ENCODE data around the gene POMT2. TPM values are rescaled to one million over a fixed set of nuclear protein-coding genes. Genes with fewer than 3 reads are reported as not detected.
"Not testable (repeated sequence)": the region's sequence is repeated elsewhere in the genome, so short reads cannot be mapped to it uniquely, and the experiment has no call there.

POMT2 gene, protein sequence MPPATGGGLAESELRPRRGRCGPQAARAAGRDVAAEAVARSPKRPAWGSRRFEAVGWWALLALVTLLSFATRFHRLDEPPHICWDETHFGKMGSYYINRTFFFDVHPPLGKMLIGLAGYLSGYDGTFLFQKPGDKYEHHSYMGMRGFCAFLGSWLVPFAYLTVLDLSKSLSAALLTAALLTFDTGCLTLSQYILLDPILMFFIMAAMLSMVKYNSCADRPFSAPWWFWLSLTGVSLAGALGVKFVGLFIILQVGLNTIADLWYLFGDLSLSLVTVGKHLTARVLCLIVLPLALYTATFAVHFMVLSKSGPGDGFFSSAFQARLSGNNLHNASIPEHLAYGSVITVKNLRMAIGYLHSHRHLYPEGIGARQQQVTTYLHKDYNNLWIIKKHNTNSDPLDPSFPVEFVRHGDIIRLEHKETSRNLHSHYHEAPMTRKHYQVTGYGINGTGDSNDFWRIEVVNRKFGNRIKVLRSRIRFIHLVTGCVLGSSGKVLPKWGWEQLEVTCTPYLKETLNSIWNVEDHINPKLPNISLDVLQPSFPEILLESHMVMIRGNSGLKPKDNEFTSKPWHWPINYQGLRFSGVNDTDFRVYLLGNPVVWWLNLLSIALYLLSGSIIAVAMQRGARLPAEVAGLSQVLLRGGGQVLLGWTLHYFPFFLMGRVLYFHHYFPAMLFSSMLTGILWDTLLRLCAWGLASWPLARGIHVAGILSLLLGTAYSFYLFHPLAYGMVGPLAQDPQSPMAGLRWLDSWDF
- 24.4 TPM for polyA plus RNA-seq (ENCODE audit: insufficient read length)

DNA sequence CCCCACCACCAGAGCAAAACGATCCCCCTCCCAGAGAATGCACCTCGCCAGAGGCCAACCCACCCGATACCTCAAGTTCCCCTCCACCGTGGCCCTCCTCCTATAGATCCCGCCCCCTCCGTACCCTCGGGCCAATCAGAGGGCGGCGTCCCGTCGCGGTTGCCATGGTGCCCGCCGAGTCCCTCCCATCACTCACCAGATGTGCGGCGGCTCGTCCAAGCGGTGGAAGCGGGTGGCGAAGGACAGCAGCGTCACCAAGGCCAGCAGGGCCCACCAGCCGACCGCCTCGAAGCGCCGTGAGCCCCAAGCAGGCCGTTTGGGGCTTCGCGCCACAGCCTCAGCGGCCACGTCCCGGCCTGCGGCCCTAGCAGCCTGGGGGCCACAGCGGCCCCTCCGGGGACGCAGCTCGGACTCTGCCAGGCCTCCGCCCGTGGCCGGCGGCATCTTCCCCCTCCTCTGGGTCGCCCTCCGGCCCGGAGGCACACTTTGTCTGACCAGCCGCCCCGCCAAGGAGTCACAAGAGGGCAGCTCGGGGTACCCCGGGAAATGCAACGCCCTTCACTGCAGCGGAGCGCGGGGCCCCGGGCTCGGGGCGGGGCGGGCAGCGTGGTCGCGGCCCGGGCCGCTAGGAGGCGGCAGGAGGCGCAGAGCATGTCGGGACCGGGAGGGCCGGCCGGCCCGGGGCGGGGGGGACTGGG, at the start of gene POMT2:
Gene POMT2 (minus strand): TSS at position 646 of the 698 bp plus-strand sequence. CDS start 202 bp downstream, at position 444.
- DNase-seq (ENCODE audit: low read depth) = no peak

DNA sequence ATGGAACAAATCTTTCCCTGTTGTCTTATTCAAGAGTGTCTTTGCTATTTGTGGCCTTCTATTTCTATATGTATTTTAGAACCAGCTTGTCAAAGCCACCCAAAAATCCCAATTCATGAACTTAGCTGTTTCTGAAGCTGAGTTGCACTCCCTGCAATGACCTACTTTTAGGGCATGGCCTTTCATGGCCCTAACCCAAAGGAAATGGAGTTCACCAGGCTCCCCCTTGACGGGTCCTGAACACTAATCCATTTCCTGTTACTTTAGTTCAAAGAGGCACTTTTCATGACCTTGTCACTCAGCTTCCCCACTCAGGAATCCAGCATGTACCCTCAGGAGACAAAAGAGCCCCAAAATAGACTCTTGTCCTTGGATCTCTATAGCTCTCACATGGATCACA, 48.6 kb upstream of the POMT2 start:
- DNase-seq (ENCODE audit: low read depth) = no peak

DNA sequence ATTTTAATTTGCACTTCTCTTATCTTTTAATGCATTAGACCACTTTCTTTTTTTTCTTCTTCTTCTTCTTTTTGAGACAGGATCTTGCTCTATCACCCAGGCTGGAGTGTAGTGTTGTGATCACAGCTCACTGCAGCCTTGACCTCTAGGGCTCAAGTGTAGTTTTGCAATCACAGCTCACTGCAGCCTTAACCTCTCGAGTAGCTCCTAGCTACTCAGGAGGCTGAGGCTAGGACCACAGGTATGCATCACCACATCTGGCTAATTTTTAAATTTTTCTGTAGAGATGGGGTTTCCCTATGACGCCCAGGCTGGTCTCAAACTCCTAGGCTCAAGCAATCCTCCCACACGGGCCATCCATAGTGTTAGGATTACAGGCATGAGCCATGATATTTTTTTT, 43.5 kb upstream of the POMT2 start:
- no peak for DNase-seq (ENCODE audit: low read depth)

DNA sequence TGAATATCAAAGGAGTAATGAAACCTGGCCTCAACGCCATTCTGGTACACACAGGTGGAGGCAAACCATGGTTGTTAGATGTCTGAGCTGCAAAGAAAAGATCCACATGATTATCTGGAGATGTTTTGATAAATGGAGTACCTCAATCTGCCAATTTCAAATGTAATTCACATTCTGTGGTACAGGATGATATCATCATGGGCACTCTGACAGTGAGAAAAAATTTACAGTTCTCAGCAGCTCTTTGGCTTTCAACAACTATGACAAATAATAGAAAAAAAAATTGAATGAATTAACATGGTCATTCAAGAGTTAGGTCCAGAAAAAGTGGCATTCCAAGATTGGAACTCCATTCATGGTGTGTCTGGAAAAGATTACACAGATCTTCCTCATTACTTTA, 38.9 kb upstream of the POMT2 start:
- no peak for DNase-seq (ENCODE audit: low read depth)

DNA sequence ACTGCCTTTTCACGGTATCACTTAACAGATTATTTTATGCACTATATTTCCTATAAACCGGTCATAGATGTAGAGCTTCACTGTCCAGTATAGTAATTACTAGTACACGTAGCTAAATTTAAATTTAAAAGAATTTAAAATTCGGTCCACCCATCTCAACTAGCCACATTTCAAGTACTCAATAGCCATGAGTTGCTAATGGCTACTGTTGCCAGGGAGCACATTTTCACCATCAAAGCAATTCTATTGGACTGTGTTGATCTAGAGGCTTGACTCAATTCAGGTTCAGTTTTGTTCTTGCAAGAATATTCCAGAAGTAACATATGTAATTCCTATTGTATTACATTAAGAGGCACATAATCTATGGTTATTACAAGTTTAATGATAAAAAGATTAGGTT, 36.2 kb upstream of the POMT2 start:
- no peak for DNase-seq (ENCODE audit: low read depth)

DNA sequence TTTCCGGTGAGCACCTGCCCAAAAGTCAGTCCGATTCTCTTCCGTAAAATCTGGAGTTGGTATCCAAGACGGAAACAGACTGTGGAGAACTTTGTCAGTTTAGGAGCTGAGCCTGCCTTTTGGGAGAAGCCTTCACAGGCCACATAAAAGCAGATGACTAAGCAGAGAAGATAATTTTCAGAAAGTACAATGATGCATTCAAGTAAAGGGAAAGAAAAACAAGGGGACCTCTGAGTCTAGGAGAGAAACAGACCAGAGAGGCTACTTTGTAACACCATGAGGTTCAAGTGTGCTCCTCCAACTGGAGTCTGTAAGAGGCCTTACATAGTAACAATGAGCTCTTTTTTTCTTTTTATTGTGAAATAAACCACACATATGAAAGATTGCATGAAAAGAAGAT, 35.1 kb upstream of the POMT2 start:
- no peak for DNase-seq (ENCODE audit: low read depth)

DNA sequence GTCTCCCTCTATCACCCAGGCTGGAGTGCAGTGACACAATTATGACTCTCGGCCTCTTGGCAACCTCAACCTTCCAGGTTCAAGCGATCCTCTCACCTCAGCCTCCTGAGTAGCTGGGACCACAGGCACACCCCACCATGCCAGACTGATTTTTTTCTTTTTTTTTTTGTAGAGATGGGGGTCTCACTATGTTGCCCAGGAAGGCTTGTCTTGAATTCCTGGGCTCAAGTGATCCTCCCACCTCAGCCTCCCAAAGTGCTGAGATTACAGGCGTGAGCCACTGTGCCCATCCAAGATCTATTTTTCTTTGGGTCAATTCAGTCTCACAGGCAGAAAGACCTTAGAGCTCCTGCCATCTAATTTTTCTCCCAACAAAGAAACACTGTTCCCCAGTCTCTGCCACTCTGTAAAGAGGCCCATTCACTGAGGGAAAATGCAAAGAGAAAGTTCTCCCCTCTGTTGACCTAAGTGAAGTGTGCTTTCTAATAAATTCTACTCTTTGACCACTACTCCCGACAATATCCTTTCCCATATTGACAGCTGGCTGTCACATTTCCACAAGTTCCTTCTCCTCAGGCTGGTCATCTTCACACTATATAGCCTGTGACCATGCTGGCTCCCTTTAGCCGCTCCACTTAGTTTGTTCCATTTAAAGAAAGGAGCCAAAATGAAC, 32.9 kb upstream of the POMT2 start:
- DNase-seq (ENCODE audit: low read depth) = no peak

DNA sequence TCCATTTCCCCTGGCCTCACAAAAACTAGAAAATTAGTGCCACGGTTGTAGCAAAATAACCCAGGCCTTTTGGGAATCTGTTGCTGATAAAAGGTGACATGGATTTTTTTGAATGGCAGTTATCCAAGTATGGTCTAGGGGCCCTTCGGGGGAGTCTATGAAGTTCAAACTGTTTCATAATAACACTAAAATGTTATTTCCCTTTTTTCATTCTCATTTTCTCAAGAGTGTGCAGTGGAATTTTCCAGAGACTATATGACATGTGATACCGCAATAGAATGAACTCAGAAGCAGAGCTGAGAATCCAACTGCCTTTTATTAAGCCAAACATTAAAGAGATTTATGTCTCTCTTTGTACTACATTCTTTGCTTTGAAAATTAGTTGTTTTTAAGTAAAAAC, 27.1 kb upstream of the POMT2 start:
- no peak for DNase-seq (ENCODE audit: low read depth)

DNA sequence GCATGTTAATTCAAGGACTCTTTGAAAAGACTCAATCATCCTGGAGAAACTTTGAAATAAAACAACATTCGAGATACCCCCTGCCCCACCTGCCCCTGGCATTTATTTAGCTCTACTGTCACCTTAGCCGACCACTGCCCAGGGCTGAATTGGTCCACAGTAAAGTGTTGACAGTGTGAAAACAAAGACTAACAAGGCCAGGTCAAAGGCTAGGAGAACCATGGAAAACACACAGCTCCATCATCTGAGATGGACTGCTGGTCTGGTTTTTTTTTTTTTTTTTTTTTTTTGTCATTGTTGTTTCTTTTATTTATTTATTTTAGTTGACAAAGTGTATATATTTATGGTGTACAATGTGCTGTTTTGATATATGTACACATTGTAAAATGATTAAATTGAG, 25.8 kb upstream of the POMT2 start:
- DNase-seq (ENCODE audit: low read depth) = no peak

DNA sequence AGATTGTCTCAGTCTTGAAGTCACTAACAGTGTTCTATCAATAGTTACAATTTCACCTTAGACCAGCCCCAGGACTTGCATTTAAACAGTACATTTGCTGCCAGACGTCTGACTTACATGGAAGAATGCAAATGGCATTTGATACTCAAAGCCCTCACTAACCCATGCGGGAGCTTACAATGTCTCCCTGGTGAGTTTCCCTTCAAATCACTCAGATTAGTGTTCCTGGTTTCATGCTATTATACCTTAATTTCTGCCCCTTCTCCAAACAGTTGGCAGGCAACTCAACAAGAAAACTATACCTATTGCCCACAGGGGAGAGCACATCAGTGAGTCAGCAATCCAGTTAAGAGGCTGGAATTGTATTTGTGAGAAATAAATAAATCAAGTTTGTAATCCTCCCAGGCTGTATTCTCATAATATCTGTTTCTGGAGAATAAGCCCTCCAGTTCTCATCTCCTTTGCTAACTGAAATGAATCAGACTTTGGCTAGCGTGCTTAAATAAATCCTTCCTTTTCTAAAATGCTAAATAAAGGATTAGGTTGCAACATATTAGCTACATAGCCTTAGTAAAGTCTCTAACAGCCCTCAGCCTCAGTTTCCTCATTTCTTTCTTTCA, 23.8 kb upstream of the POMT2 start:
- DNase-seq (ENCODE audit: low read depth) = no peak

DNA sequence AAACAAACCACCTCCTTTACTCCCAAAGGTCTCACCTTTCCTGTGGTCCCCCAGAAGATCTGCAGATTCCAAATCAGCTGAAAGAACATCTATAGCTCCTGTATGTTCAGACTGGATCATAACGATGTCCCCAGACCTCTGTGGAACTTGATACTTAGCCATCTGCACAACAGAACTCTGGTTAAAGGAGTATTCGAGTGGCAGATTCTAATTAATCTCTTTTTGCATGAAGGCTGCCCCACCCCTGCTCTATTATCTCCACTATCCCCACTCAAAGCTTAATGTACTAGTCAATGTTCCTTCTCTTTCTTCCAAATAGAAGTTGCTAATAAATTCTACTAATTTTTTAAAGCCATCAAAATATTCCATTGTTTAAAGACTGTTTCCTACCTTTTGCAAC, 23.0 kb upstream of the POMT2 start:
- DNase-seq (ENCODE audit: low read depth) = no peak

DNA sequence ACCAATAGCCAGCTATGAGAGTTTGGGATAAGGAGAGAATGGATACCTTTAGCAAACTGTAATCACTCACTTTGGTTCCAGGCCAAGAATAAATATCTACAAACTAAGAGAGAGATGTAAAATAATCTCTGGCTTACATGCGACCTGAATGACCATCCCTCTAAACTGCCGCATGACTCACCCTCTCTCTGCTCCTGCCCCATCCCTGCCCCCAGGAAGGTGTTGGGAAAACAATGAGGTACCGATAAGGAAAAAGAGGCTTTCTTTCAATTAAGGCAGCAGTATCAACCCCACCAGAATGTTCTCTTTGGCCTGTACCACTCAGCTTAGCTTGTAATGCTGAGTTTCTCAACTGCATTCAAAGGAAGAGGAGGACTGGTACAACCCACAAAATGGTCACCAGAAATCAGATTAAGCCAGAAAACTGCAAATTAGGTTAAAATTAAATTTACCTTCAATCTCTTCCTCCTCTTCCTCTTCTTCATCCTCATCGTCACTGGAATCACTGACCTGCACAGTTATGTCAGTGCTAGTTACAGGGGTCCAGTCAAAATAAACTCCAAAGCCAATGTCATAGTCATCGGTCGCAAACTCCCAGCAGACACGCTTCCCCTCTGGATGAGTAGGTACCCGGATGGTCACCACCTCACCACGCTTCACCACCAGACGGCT, 22.2 kb upstream of the POMT2 start:
- no peak for DNase-seq (ENCODE audit: low read depth)

DNA sequence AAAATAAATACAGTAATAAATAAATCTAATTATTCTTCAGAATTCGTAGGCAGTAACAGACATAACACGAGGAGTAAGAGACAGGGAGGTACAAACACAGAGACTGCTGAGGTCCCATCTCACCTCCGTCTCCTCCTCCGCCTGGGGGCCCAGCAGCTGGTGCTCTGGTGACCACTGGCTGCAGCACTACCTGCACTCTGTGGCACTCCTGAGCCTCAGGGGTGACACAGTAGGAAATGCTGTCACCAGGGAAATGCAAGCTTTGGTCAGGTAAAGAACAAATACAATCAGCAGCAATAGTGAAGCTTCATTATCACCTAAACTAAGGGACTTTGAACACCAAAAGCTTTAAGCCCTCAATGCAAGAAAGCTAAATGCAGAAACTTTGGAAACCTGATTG, 19.7 kb upstream of the POMT2 start:
- DNase-seq (ENCODE audit: low read depth) = no peak

DNA sequence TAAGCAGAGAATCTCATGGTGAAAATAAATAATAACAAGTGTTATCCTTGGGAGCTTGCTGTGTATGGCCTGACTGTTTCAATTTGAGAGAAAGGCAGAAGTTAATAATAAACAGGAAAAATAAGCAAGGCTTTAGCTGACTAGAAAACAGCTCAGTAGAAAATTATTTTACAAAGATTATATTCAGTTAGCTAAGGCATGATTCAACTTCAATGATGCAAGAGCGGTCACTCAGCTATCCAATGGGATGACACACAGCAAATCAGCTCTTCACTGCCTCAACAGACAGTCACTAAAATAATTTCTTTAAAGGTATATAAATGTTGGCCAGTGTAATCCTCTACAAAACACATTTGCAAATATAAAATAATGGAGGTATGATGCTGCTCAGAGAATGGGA, 18.7 kb upstream of the POMT2 start:
- DNase-seq (ENCODE audit: low read depth) = no peak

DNA sequence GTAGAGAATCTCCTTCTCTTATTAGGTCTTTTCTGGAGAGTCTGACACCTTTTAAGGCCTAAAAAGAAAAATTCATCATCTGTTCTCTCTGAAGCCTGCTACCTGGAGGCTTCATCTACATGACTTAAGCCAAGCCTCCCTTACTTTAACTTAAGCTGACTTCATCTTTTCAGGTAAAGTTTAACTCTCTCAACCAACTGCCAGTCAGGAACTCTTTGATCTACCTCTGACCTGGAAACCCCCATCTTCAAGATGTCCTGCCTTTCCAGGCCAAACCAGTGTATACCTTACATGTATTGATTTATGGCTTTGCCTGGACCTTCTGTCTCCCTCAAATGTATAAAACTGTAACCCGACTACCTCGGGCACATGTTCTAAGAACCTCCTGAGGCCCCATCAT, 17.6 kb upstream of the POMT2 start:
- no peak for DNase-seq (ENCODE audit: low read depth)

DNA sequence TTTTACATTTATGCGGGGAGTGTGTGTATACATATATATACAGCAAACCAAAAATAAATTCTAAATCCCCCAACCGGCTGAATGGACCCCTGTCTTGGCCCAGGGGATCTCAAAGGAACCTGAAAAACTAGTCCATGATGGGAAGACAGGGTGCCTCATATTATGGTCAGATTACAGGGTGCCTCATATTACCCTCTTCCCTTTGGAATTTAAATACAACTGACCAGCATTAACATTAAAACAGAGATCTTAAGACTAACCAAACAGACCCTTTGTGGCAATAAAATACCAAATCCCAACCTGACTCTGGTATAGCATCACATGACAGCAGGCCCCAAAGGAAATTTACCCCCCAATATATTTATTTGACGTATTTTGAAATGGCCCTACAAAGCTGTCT, 17.2 kb upstream of the POMT2 start:
- DNase-seq (ENCODE audit: low read depth) = no peak

DNA sequence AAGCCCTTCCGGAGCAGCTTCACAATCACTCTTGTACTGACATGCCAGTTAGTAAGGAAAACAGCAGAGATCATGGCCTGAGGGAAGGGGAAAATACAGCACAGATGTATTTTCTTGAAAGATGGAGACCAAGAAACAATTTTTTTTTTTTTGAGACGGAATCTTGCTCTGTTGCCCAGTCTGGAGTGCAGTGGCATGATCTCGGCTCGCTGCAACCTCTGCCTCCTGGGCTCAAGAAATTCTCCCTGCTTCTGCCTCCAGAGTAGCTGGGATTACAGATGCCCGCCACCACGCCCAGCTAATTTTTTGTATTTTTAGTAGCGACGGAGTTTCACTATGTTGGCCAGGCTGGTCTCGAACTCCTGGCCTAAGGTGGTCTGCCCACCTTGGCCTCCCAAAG, 16.6 kb upstream of the POMT2 start:
- not testable (repeated sequence) for DNase-seq (ENCODE audit: low read depth)

DNA sequence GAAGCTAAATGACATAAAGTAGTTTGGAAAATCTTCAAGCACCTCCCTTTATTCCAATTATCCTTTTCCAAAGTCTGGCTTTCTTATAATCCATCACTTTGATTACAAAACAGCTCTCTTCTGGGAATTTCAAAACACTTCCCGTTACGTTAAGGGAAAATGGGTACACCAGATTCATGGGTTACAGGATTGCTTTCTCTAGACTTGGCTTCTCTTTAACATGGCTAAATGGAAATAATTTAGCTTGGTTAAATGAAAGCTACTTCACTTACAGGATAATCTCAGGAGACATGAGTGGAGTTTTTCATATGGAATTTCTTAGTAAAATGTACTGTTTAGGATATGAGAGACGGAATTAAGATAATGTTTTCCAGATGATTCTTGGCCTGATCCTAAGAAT, 14.9 kb upstream of the POMT2 start:
- DNase-seq (ENCODE audit: low read depth) = no peak

DNA sequence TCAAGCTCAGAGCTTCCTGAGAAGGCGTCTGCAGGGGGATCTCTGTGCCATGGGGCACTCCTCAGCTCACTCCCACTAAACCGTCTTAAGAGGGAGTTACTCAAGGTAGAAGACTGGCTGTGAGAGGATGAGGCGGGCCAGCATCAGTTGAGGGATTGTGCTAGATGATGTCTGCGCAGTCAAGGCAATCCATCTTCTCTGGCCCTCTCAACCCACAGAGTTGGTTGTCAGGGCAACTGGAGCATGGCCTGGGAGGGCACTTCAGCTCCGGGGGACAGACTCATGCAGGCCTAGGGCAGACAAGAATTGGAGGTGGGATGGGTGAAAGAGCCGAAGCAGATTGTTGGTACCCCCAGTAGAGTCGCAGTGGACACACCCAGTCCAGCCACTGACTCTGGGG, 9.2 kb upstream of the POMT2 start:
- no peak for DNase-seq (ENCODE audit: low read depth)

DNA sequence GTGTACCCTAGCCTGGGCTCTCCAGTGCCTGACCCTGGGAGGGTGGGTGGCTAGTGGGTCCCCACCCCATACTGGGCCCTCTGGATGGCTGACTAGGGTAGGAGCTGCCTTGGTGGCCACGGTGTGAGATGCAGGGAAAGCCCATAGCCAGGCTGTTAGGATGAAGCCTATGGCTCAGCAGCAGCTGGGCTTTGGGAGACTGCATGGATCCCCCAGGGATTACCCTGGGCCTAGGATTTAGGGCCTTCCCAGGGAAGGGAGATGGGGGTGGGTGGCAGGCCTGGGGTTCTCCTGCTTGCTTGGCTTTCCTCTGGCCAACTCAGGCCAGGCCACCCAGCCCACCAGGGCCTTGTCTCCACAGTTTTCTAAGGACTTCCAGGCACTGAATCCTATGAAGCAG, 6.4 kb upstream of the POMT2 start:
- no peak for DNase-seq (ENCODE audit: low read depth)

DNA sequence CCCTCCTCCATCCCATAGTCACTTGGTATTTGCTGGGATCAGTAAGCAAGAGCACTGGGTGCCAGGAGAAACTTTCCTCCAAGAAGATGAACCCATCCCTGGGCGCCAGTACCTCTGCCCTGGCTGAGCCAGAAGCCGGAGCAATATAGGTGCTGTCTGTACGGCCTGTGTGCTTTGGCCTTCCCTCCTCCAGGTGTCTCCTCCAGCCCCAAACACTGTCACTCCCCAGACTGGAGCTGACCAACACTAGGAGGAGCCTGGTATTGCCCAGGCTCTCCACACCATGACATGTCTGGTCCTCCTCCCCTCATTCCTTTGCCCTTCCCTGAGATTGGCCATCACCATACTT, 5.0 kb upstream of the POMT2 start:
- no peak for DNase-seq (ENCODE audit: low read depth)
